Calu3 (cell line): Measurements from ENCODE around the gene RRH. TPM values are rescaled to one million over a fixed set of nuclear protein-coding genes. Genes with fewer than 3 reads are reported as not detected.
"Not testable (repeated sequence)": the region's sequence is repeated elsewhere in the genome, so short reads cannot be mapped to it uniquely, and the experiment has no call there.

Source experiments
- Bru-seq: library from RNA; stranded (reverse); fragments of 400-500 nt; gene quantifications from one replicate; lab custom pipeline; 2021; lab: Mats Ljungman, UMichigan
- BruChase-seq, 2 experiments: library from RNA; stranded (reverse); fragments of 400-500 nt; gene quantifications; one replicate each; lab custom pipeline; 2021; lab: Mats Ljungman, UMichigan
- BruUV-seq: library from RNA; stranded (reverse); fragments of 400-500 nt; replicated peaks from 2 replicates; lab custom pipeline; 2021; lab: Mats Ljungman, UMichigan
- CTCF ChIA-PET: fragments of 300-600 bp; sonication (Branson Sonifier 250); formaldehyde crosslinking; loops from one replicate; lab custom pipeline; 2022; ENCODE audit warnings: antibody characterized with exemption; lab: Charles Lee
- DNase-seq: peaks from one replicate; pipeline ENCODE4 v3.0.0; 2022
- H3K27ac Mint-ChIP-seq: one replicate; pipeline ENCODE4 v1.8.0; 2022; ENCODE audit warnings: mixed read lengths; ENCODE audit not compliant: unreplicated experiment
- H3K27me3 Mint-ChIP-seq: one replicate; pipeline ENCODE4 v1.8.0; 2022; ENCODE audit warnings: mixed read lengths; ENCODE audit not compliant: unreplicated experiment
- H3K36me3 Mint-ChIP-seq: one replicate; pipeline ENCODE4 v1.8.0; 2022; ENCODE audit warnings: mild to moderate bottlenecking, moderate library complexity, mixed read lengths; ENCODE audit not compliant: insufficient read depth, unreplicated experiment
- H3K4me1 Mint-ChIP-seq: one replicate; pipeline ENCODE4 v1.8.0; 2022; ENCODE audit warnings: mild to moderate bottlenecking, low read depth, mixed read lengths; ENCODE audit not compliant: unreplicated experiment
- H3K4me3 Mint-ChIP-seq: one replicate; pipeline ENCODE4 v1.8.0; 2022; ENCODE audit warnings: mild to moderate bottlenecking, low read depth, moderate library complexity, mixed read lengths; ENCODE audit not compliant: unreplicated experiment
- H3K9me3 Mint-ChIP-seq: one replicate; pipeline ENCODE4 v1.8.0; 2022; ENCODE audit warnings: low read depth, mixed read lengths; ENCODE audit not compliant: unreplicated experiment
- intact Hi-C: fragments of 100-400 bp; cut with micrococcal nuclease; formaldehyde crosslinking; loops from one replicate; pipeline ENCODE4 v1.10.0; 2022; ENCODE audit not compliant: unreplicated experiment
- long read RNA-seq: library from polyadenylated mRNA; stranded (forward); transcript quantifications from one replicate; pipeline ENCODE4 v2.0.0, GENCODE V29; 2022
- total RNA-seq: library from RNA; stranded (reverse); gene quantifications from 2 replicates; pipeline ENCODE4 v1.2.3, GENCODE V29; 2022
- TF ChIP-seq, protein P1 (sequence below): fragments of 200-600 bp; IDR thresholded peaks from one replicate; pipeline ENCODE4 v1.8.0; 2022; ENCODE audit warnings: antibody characterized with exemption; ENCODE audit not compliant: unreplicated experiment

RRH gene, protein sequence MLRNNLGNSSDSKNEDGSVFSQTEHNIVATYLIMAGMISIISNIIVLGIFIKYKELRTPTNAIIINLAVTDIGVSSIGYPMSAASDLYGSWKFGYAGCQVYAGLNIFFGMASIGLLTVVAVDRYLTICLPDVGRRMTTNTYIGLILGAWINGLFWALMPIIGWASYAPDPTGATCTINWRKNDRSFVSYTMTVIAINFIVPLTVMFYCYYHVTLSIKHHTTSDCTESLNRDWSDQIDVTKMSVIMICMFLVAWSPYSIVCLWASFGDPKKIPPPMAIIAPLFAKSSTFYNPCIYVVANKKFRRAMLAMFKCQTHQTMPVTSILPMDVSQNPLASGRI
- total RNA-seq (0.33 and 0.34 TPM in 2 replicates), Bru-seq, nascent RNA (percentile 52 among the genes with signal in this experiment), BruChase-seq, experiment 1, labeled RNA remaining after a 6-hour chase (percentile 58 among the genes with signal in this experiment), BruChase-seq, experiment 2, labeled RNA remaining after a 2-hour chase (percentile 68 among the genes with signal in this experiment)
- long read RNA-seq = 0 reads

DNA sequence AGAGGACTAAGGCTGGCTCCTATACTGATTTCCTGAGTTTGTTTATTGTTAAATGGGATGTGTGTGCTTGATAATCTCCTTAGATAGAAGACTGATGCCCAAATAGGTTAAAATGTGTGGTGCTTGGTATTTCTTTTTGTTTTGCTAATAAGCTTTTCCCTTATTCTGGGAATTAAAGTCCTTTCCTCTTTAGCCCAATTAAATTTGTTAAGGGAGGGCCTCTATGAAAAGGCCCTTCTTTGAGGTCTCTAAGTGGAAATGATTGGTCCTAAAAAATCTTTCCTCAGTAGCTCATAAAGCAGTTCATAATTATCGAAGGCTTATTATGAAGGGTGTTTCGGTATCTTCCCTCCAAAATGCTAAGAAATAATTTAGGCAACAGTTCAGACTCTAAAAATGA is at the start of gene RRH:
TSS of gene RRH (plus strand) at position 301 of the 400 bp plus-strand sequence. CDS start at position 357, 56 bp downstream.
- Mint-ChIP-seq H3K27ac (no peak within 1 kb of the TSS), H3K27me3 (no peaks in the 10 kb centered on the region), H3K9me3 (no peaks in the 10 kb centered on the region), H3K4me3 (no peak within 1 kb of the TSS), H3K36me3 (peaks cover 11% of the 10 kb centered on the region), H3K4me1 (no peaks in the 10 kb centered on the region)
- CTCF ChIA-PET = no interaction called here
- DNase-seq = no peak
- no TSS peak for BruUV-seq
- TF ChIP-seq, protein P1, sequence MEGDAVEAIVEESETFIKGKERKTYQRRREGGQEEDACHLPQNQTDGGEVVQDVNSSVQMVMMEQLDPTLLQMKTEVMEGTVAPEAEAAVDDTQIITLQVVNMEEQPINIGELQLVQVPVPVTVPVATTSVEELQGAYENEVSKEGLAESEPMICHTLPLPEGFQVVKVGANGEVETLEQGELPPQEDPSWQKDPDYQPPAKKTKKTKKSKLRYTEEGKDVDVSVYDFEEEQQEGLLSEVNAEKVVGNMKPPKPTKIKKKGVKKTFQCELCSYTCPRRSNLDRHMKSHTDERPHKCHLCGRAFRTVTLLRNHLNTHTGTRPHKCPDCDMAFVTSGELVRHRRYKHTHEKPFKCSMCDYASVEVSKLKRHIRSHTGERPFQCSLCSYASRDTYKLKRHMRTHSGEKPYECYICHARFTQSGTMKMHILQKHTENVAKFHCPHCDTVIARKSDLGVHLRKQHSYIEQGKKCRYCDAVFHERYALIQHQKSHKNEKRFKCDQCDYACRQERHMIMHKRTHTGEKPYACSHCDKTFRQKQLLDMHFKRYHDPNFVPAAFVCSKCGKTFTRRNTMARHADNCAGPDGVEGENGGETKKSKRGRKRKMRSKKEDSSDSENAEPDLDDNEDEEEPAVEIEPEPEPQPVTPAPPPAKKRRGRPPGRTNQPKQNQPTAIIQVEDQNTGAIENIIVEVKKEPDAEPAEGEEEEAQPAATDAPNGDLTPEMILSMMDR = no peak
- intact Hi-C loops = no loop called here

DNA sequence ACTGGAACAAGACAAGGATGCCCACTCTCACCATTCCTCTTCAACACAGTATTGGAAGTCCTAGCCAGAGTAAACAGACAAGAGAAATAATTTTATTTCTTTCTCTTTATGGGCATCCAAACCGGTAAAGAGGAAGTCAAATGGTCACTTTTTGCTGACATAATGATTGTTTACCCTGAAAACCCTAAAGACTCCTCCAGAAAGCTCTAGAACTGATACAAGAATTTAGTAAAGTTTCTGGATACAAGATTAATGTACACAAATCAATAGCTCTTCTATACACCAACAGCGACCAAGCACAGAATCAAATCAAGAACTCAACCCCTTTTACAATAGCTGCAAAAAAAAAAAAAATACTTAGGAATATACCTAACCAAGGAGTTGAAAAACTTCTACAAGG is 45.7 kb upstream of the RRH start:
- H3K4me3 Mint-ChIP-seq, DNase-seq, H3K27me3 Mint-ChIP-seq, H3K36me3 Mint-ChIP-seq, intact Hi-C loops, H3K9me3 Mint-ChIP-seq, BruUV-seq, H3K27ac Mint-ChIP-seq, H3K4me1 Mint-ChIP-seq: not testable (repeated sequence)
- CTCF ChIA-PET = interaction anchor here (0.6 kb wide), 1 partner anchor 21 kb away, joined by 4 read pairs; no protein-coding TSS in a partner anchor

DNA sequence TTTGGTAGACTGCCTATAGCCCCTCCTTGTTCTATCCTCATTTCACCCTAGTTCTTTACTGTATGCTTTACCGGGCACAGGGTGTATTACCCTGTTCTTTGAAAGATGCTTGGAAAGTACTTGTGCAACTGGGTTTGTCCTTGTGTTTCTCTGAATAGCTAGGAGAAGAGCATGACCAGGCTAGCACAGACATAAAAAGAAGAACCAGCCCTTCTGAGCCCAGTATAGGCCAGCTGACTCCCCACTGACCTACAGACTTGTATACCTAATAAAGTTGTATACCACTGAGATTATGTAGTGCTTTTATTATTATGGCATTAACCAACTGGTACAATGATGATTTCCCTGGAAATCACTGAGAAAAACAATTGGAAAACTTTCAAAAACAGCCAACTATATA is 40.9 kb upstream of the RRH start:
- Mint-ChIP-seq H3K27me3 (no peaks in the 10 kb centered on the region), H3K27ac (no peak overlapping the region), H3K4me1 (no peaks in the 10 kb centered on the region), H3K36me3 (no peaks in the 10 kb centered on the region), H3K4me3 (no peak overlapping the region), H3K9me3 (no peaks in the 10 kb centered on the region)
- DNase-seq = no peak
- CTCF ChIA-PET = no interaction called here
- BruUV-seq = no TSS peak
- intact Hi-C loops = no loop called here
- TF ChIP-seq, protein P1 = no peak

DNA sequence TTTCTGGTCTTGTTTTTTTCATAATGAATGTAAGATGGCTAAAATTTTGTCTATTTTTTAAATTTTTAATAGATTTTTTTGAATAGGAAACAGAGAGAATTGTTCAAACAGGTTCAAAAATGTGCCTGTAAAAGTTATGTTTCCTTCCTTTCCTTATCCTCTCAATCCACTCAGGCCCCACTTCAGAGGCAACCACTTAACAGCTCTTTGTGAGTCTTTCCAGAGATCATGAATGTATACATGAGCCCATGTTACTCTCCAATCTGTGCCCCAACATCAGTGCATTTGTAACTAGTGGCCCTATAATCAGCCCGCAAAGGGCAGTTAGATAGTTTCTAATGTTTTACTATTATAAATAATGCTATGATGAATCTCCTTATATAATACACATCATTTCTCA is 40.0 kb upstream of the RRH start:
- intact Hi-C loops = no loop called here
- TF ChIP-seq, protein P1 = no peak

More for the DNA sequence above, 40.0 kb upstream of the RRH start:
- H3K9me3 Mint-ChIP-seq = no peaks in the 10 kb centered on the region
- no peak for DNase-seq
- no TSS peak for BruUV-seq
- no peak overlapping the region for H3K4me3 Mint-ChIP-seq
- H3K4me1 Mint-ChIP-seq = no peaks in the 10 kb centered on the region
- H3K36me3 Mint-ChIP-seq = no peaks in the 10 kb centered on the region
- H3K27me3 Mint-ChIP-seq = no peaks in the 10 kb centered on the region
- CTCF ChIA-PET = interaction anchor here (0.5 kb wide), 1 partner anchor 309 kb away, joined by 4 read pairs; no protein-coding TSS in a partner anchor
- H3K27ac Mint-ChIP-seq = no peak overlapping the region
